HG02970 (cell line): ENCODE results near the gene TBC1D5.
"Not testable (repeated sequence)": the region's sequence is repeated elsewhere in the genome, so short reads cannot be mapped to it uniquely, and the experiment has no call there.

Experiments used
- ATAC-seq: cut with Tn5 transposase; IDR thresholded peaks from one replicate; pipeline ENCODE4 v1.9.1; 2021; ENCODE audit warnings: mild to moderate bottlenecking, moderate library complexity, moderate number of reproducible peaks; ENCODE audit not compliant: unreplicated experiment, low FRiP score

TBC1D5 gene

GRCh38 chr3:17500618-17501017, 241.8 kb downstream of the TBC1D5 start:
- ATAC-seq = no peak

GRCh38 chr3:17494117-17494809, 248.2 kb downstream of the TBC1D5 start:
- ATAC-seq = no peak

GRCh38 chr3:17491601-17492000, 250.8 kb downstream of the TBC1D5 start:
- ATAC-seq = no peak

GRCh38 chr3:17491190-17491589, 251.2 kb downstream of the TBC1D5 start:
- ATAC-seq = not testable (repeated sequence)

- no peak for ATAC-seq
Observed at GRCh38 chr3:17489139-17489538, 253.3 kb downstream of the TBC1D5 start.

GRCh38 chr3:17481116-17481515, 261.3 kb downstream of the TBC1D5 start:
- no peak for ATAC-seq

GRCh38 chr3:17479681-17480405, 262.6 kb downstream of the TBC1D5 start:
- no peak for ATAC-seq

GRCh38 chr3:17478673-17479072, 263.8 kb downstream of the TBC1D5 start:
- ATAC-seq = no peak

GRCh38 chr3:17473761-17474160, 268.7 kb downstream of the TBC1D5 start:
- ATAC-seq = no peak

GRCh38 chr3:17469954-17470353, 272.5 kb downstream of the TBC1D5 start:
- ATAC-seq = no peak

GRCh38 chr3:17469520-17469919, 272.9 kb downstream of the TBC1D5 start:
- no peak for ATAC-seq

- ATAC-seq = no peak
Observed at GRCh38 chr3:17466028-17466427, 276.4 kb downstream of the TBC1D5 start.

- ATAC-seq = no peak
Observed at GRCh38 chr3:17459470-17459993, 282.9 kb downstream of the TBC1D5 start.

- no peak for ATAC-seq
Observed at GRCh38 chr3:17456650-17457049, 285.8 kb downstream of the TBC1D5 start.

GRCh38 chr3:17456046-17456445, 286.4 kb downstream of the TBC1D5 start:
- ATAC-seq = no peak

- no peak for ATAC-seq
Observed at GRCh38 chr3:17444865-17445264, 297.6 kb downstream of the TBC1D5 start.

GRCh38 chr3:17443142-17443541, 299.3 kb downstream of the TBC1D5 start:
- ATAC-seq = no peak

- ATAC-seq = no peak
Observed at GRCh38 chr3:17442332-17443049, 299.9 kb downstream of the TBC1D5 start.

GRCh38 chr3:17433876-17434275, 308.6 kb downstream of the TBC1D5 start:
- no peak for ATAC-seq

- ATAC-seq = no peak
Observed at GRCh38 chr3:17432236-17432635, 310.2 kb downstream of the TBC1D5 start.

- ATAC-seq = no peak
Observed at GRCh38 chr3:17431484-17432045, 310.9 kb downstream of the TBC1D5 start.
